Neuronal stem cell (in vitro differentiated cells): ENCODE data around the gene PUM2.

ENCODE experiments used
- DNase-seq: peaks from one replicate; pipeline ENCODE4 v3.0.0-alpha.2; 2013; ENCODE audit warnings: low spot score
- H2AFZ ChIP-seq: one replicate; pipeline ENCODE4 v1.6.1; 2013; ENCODE audit warnings: mild to moderate bottlenecking, low read length, inconsistent platforms
- H2AK5ac ChIP-seq: 2 replicates; pipeline ENCODE4 v1.6.1; 2013; ENCODE audit warnings: low read depth, mild to moderate bottlenecking, inconsistent platforms, low read length, moderate library complexity, mixed read lengths
- H2BK120ac ChIP-seq: 2 replicates; pipeline ENCODE4 v1.6.1; 2013; ENCODE audit warnings: low read depth, mild to moderate bottlenecking, inconsistent platforms, low read length, moderate library complexity, mixed read lengths
- H2BK12ac ChIP-seq: one replicate; pipeline ENCODE4 v1.6.1; 2013; ENCODE audit warnings: low read length, inconsistent platforms
- H2BK15ac ChIP-seq: 2 replicates; pipeline ENCODE4 v1.6.1; 2013; ENCODE audit warnings: mild to moderate bottlenecking, low read length, inconsistent platforms, mixed read lengths
- H2BK5ac ChIP-seq: one replicate; pipeline ENCODE4 v1.6.1; 2013; ENCODE audit warnings: inconsistent platforms, mild to moderate bottlenecking, low read length, moderate library complexity
- H3K14ac ChIP-seq: one replicate; pipeline ENCODE4 v1.6.1; 2013; ENCODE audit warnings: low read length, inconsistent platforms
- H3K18ac ChIP-seq: 2 replicates; pipeline ENCODE4 v1.6.1; 2013; ENCODE audit warnings: low read length, inconsistent platforms
- H3K23ac ChIP-seq: 2 replicates; pipeline ENCODE4 v1.6.1; 2013; ENCODE audit warnings: low read depth, mild to moderate bottlenecking, mixed read lengths, low read length, inconsistent platforms; ENCODE audit not compliant: poor library complexity
- H3K27ac ChIP-seq: replicated peaks from 3 replicates; pipeline ENCODE4 v1.5.1; 2013; ENCODE audit warnings: low read length, inconsistent platforms
- H3K27me3 ChIP-seq, 3 experiments: 2 replicates each; pipeline ENCODE4 v1.6.1; 2013; ENCODE audit warnings: low read length in 3 of 3, mild to moderate bottlenecking in 2 of 3, inconsistent platforms in 1 of 3, low read depth in 1 of 3, mixed read lengths in 1 of 3, moderate library complexity in 1 of 3; ENCODE audit not compliant: control insufficient read depth in 3 of 3, insufficient read depth in 3 of 3
- H3K36me3 ChIP-seq, 2 donors: replicated peaks in 1 of 2; 2 replicates each; pipeline ENCODE4 v1.6.1; 2013; ENCODE audit warnings: low read length in 2 of 2; ENCODE audit not compliant: control insufficient read depth in 2 of 2, insufficient read depth in 2 of 2
- H3K4ac ChIP-seq: 2 replicates; pipeline ENCODE4 v1.6.1; 2013; ENCODE audit warnings: inconsistent platforms, mild to moderate bottlenecking, low read length, moderate library complexity
- H3K4me1 ChIP-seq, 2 donors: 1 replicate in 1 of 2; 2 replicates in 1 of 2; pipeline ENCODE4 v1.6.1; 2013; ENCODE audit warnings: low read length in 2 of 2, low read depth in 1 of 2; ENCODE audit not compliant: control insufficient read depth in 2 of 2, insufficient read depth in 1 of 2
- H3K4me2 ChIP-seq: one replicate; pipeline ENCODE4 v1.6.1; 2013; ENCODE audit warnings: mild to moderate bottlenecking, low read length, inconsistent platforms; ENCODE audit not compliant: insufficient read depth, poor library complexity, severe bottlenecking
- H3K4me3 ChIP-seq, 2 donors: 2 replicates each; pipeline ENCODE4 v1.5.1; 2013; ENCODE audit warnings: low read length in 2 of 2, mild to moderate bottlenecking in 2 of 2, inconsistent platforms in 1 of 2, moderate library complexity in 1 of 2
- H3K79me1 ChIP-seq: one replicate; pipeline ENCODE4 v1.6.1; 2013; ENCODE audit warnings: low read depth, mild to moderate bottlenecking, inconsistent platforms, low read length, moderate library complexity
- H3K9ac ChIP-seq: one replicate; pipeline ENCODE4 v1.6.1; 2013; ENCODE audit warnings: mild to moderate bottlenecking, low read depth, low read length, inconsistent platforms; ENCODE audit not compliant: poor library complexity
- H3K9me3 ChIP-seq, 2 donors: replicated peaks in 1 of 2; 2 replicates each; pipeline versions ENCODE3 to v1.6.1; 2013; ENCODE audit warnings: low read length in 2 of 2, mild to moderate bottlenecking in 2 of 2, inconsistent platforms in 1 of 2, low read depth in 1 of 2, mixed read lengths in 1 of 2, moderate library complexity in 1 of 2; ENCODE audit not compliant: control insufficient read depth in 2 of 2, insufficient read depth in 1 of 2
- H4K8ac ChIP-seq: one replicate; pipeline ENCODE4 v1.6.1; 2013; ENCODE audit warnings: low read depth, mild to moderate bottlenecking, inconsistent platforms, low read length, moderate library complexity
- H4K91ac ChIP-seq: one replicate; pipeline ENCODE4 v1.6.1; 2013; ENCODE audit warnings: low read length, low read depth, mild to moderate bottlenecking, inconsistent platforms; ENCODE audit not compliant: poor library complexity
- WGBS, 2 donors: extraction: QIAGEN DNeasy Blood & Tissue Kit; methylation state at CpG; one replicate each; pipeline ENCODE4 v1.1.7; 2013; ENCODE audit warnings: missing lambda C conversion rate in 2 of 2, mixed read lengths in 1 of 2; ENCODE audit not compliant: insufficient read length in 2 of 2, insufficient replicate concordance in 1 of 2; ENCODE audit errors: extremely low coverage in 2 of 2; 5-methylcytosine and 5-hydroxymethylcytosine counted together

PUM2 gene

DNA sequence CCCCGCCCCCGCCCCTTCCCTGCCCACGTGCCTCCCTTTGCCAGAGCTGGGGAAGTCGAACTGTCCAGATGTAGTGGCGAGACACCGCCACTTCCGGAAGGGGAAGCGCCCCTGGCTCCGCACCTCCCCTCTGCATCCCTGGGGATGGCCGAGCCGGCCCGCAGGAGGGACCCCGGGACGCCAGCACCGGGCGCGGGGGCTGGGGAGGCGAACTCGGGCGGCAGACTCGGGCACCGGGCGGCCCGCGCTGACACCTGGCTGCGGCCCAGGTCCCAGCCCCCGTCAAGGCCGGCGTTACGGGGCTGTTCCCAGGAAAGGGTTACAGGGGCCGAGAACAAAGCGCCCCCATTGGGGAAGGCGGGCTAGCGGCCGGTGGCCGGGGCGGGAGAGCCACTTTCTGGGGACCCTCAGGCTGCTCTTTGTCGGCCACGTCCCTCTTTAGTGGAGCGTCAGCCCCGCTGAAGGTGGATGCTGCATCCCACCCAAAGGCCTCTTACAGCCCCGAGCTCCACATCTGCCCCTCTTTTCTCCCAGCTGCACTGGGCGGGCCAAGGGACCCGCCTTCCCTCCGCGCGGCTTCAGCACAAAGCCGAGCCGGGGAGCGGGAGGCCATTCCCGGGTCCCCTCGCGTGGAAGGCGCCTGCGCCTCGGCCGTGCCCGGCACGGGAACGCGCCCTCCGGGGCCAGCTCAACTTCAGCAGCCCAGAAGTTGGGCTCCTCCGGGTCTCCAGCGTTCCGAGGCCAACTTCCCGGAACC is 127.1 kb downstream of the PUM2 start:
- H4K8ac ChIP-seq: no peak overlapping the region
- H3K4ac ChIP-seq: peak overlapping the region; percentile 91
- no peak overlapping the region for H2BK12ac ChIP-seq
- H4K91ac ChIP-seq: peak overlapping the region; percentile 61
- peak overlapping the region; percentile 74 for H3K27ac ChIP-seq
- H3K14ac ChIP-seq: peak overlapping the region; percentile 58
- H3K36me3 ChIP-seq: peaks cover 9 to 34% of the 10 kb centered on the region in 2 donors
- peaks cover 13 to 21% of the 10 kb centered on the region in 2 donors for H3K4me1 ChIP-seq
- H3K18ac ChIP-seq: peak overlapping the region; percentile 99
- H2AFZ ChIP-seq: peak overlapping the region; percentile 98
- peak overlapping the region; percentile 90 for H2BK120ac ChIP-seq
- no CpG with 5 or more reads among the region's 66 CpGs for WGBS, 2 donors
- H3K27me3 ChIP-seq: peaks cover 0 to 5% (median 0%) of the 10 kb centered on the region in 3 experiments
- peak overlapping the region; percentile 90 for H3K23ac ChIP-seq
- H3K4me3 ChIP-seq: peak overlapping the region; percentile 84 to 90
- H2BK15ac ChIP-seq: peak overlapping the region; percentile 75
- DNase-seq: peak; percentile 56
- H2BK5ac ChIP-seq: peak overlapping the region; percentile 99
- H2AK5ac ChIP-seq: peak overlapping the region; percentile 80
- no peaks in the 10 kb centered on the region for H3K9me3 ChIP-seq
- H3K79me1 ChIP-seq: peaks cover 24% of the 10 kb centered on the region
- peak overlapping the region; percentile 97 for H3K9ac ChIP-seq
- H3K4me2 ChIP-seq: peak overlapping the region; percentile 85

DNA sequence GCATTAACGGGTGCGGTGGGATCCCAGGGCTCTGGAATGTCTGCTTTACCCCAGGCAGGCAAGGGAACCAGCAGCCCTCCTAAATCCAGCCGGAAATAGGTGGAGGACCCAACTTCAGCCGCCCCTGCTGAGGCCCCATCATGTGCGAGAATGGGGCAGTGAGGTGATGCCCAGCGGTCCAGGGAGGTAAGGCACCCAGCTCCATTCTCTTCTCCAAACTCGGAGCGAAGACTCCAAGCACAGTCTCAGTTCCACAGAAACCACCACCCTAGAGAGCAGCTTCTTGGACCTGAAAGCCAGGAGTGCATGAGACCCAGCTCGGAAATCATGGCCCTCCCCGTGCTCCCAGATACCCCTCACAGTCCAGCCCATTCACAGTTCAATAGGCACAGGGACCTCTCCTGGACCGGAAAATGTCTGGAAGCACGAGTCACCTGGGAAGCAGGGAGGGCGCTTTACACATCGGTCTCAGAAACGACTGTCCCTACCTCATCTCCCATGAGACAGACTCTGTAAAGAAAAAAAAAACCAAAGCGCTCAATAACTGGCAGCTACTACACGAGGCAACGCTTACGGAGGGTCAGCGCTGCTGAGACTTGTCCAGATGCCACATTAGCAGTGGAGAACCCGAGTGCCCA is 127.8 kb downstream of the PUM2 start:
- H2BK12ac ChIP-seq: no peak overlapping the region
- peak overlapping the region; percentile 99 for H3K18ac ChIP-seq
- no peaks in the 10 kb centered on the region for H3K9me3 ChIP-seq
- H3K4ac ChIP-seq: no peak overlapping the region
- H4K91ac ChIP-seq: no peak overlapping the region
- no peak overlapping the region for H2BK5ac ChIP-seq
- H3K36me3 ChIP-seq: peaks cover 14 to 41% of the 10 kb centered on the region in 2 donors
- no peak overlapping the region for H3K27ac ChIP-seq
- peaks cover 29% of the 10 kb centered on the region for H3K79me1 ChIP-seq
- peak overlapping the region; percentile 85 for H3K4me2 ChIP-seq
- peak overlapping the region; percentile 98 for H2AFZ ChIP-seq
- peaks cover 13 to 22% of the 10 kb centered on the region in 2 donors for H3K4me1 ChIP-seq
- no peak overlapping the region for H3K23ac ChIP-seq
- no peak overlapping the region for H4K8ac ChIP-seq
- peak overlapping the region; percentile 53 for H3K9ac ChIP-seq
- peak overlapping the region; percentile 8 for H2BK15ac ChIP-seq
- peaks cover 0 to 5% (median 0%) of the 10 kb centered on the region in 3 experiments for H3K27me3 ChIP-seq
- no peak overlapping the region for H3K14ac ChIP-seq
- DNase-seq: no peak
- H3K4me3 ChIP-seq: peak overlapping the region; percentile 16 to 84
- WGBS, 2 donors: no CpG with 5 or more reads among the region's 21 CpGs
- peak overlapping the region; percentile 90 for H2BK120ac ChIP-seq
- H2AK5ac ChIP-seq: peak overlapping the region; percentile 16

DNA sequence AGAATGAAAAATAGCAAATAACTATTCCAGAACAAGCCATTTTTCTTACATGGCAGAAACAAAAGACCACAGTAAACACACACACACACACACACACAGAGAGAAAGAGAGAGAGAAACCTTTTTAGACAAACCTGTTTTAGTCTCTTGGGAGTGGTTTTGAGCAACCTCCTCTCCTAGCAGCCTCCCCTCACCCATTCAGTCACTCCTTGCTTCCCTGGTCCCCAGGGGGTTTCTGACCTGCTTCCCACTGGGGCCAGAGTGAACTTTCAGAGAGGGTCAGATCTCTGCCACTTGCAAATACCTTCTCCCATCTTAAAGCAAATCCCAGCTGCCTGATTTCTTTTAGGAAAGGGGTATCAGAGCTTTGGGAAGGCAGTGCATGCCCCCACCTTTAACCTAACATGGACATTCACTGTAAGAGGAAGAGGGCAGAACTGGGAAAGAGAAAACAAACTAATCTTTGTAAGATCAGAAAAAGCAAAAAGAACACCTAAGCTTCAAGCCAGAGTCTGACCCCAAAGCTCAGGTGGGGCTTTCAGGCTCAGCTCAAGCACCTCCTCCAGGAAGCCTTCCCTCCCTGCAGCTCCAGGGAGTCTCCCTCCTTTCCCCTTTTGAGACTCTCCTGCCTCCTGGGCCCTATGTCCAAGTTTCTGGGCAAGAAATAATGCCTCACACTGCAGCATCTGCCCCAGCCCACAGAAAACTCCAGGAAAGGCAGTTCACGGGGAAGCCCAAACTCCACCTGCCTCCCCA is 128.5 kb downstream of the PUM2 start:
- H2AFZ ChIP-seq: no peak overlapping the region
- H3K18ac ChIP-seq: peak overlapping the region; percentile 2
- WGBS, 2 donors: no CpG with 5 or more reads among the region's 1 CpG
- no peak for DNase-seq
- H3K4me1 ChIP-seq: peaks cover 13 to 22% of the 10 kb centered on the region in 2 donors
- no peak overlapping the region for H3K9ac ChIP-seq
- peaks cover 14 to 48% of the 10 kb centered on the region in 2 donors for H3K36me3 ChIP-seq
- no peak overlapping the region for H3K23ac ChIP-seq
- H3K4me2 ChIP-seq: no peak overlapping the region
- H2BK15ac ChIP-seq: no peak overlapping the region
- H2BK5ac ChIP-seq: no peak overlapping the region
- H3K4me3 ChIP-seq: no peak overlapping the region
- peak overlapping the region; percentile 16 for H2AK5ac ChIP-seq
- no peaks in the 10 kb centered on the region for H3K9me3 ChIP-seq
- H4K8ac ChIP-seq: no peak overlapping the region
- H3K79me1 ChIP-seq: peaks cover 34% of the 10 kb centered on the region
- no peak overlapping the region for H4K91ac ChIP-seq
- H3K4ac ChIP-seq: no peak overlapping the region
- no peak overlapping the region for H2BK120ac ChIP-seq
- no peak overlapping the region for H3K14ac ChIP-seq
- no peak overlapping the region for H2BK12ac ChIP-seq
- H3K27me3 ChIP-seq: peaks cover 0 to 5% (median 0%) of the 10 kb centered on the region in 3 experiments
- H3K27ac ChIP-seq: no peak overlapping the region
